ENCODE data around the gene ATP6V1D. TPM values are rescaled to one million over a fixed set of nuclear protein-coding genes. Genes with fewer than 3 reads are reported as not detected.
A peak's percentile ranks its signal among the peaks of the same experiment; 100 is the strongest.

The ATP6V1D gene
- total RNA-seq, 1 donor from 2014 or later, result 67.8 TPM

DNA sequence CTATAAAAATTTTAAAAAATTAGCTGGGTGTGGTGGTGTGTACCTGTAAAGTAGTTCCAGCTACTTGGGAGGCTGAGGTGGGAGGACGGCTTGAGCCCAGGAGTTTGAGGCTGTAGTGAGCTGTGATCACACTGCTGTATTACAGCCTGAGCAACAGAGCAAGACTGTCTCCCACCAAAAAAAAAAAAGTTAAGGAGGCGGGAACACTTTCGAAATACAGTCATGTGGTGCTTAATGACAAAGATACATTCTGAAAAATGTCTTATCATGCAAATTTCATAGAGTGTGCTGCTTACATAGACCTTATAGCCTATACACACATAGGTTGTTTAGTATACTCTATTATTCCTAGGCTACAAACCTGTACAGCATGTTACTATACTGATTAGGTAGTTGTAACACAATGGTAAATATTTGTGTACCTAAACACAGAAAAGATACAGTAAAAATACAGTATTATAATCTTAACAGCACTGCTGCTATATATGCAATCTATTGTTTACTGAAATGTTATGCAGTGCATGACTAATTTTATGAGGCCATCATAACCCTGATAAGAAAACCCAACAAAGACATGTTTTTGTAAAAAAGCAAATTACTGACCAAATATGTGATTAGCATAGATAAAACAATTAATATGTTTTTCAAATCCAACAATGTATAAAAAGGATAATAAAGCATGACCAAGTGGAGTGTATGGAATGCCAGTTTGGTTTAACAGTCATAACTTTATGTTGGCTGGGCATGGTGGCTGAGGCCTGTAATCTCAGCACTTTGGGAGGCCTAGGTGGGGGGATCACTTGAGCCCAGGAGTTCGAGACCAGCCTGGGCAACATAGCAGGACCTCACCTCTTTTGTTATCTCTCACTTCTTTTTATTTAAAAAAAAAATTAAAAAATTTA is 11.9 kb upstream of the ATP6V1D start:
- TF ChIP-seq, protein P1, sequence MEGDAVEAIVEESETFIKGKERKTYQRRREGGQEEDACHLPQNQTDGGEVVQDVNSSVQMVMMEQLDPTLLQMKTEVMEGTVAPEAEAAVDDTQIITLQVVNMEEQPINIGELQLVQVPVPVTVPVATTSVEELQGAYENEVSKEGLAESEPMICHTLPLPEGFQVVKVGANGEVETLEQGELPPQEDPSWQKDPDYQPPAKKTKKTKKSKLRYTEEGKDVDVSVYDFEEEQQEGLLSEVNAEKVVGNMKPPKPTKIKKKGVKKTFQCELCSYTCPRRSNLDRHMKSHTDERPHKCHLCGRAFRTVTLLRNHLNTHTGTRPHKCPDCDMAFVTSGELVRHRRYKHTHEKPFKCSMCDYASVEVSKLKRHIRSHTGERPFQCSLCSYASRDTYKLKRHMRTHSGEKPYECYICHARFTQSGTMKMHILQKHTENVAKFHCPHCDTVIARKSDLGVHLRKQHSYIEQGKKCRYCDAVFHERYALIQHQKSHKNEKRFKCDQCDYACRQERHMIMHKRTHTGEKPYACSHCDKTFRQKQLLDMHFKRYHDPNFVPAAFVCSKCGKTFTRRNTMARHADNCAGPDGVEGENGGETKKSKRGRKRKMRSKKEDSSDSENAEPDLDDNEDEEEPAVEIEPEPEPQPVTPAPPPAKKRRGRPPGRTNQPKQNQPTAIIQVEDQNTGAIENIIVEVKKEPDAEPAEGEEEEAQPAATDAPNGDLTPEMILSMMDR (IDR thresholded peaks at IDR 0.05), result no peak
- DNase-seq (ENCODE audit: extremely low spot score, unreplicated experiment), result no peak
- Mint-ChIP-seq H3K4me1 (ENCODE audit: unreplicated experiment) (no peaks in the 10 kb centered on the region), H3K27ac (ENCODE audit: unreplicated experiment) (peak overlapping the region; percentile 54), H3K27me3 (ENCODE audit: unreplicated experiment) (no peaks in the 10 kb centered on the region), H3K4me3 (ENCODE audit: unreplicated experiment) (no peak overlapping the region), H3K36me3 (ENCODE audit: unreplicated experiment) (peaks cover 49% of the 10 kb centered on the region), H3K9me3 (ENCODE audit: unreplicated experiment) (no peaks in the 10 kb centered on the region)

DNA sequence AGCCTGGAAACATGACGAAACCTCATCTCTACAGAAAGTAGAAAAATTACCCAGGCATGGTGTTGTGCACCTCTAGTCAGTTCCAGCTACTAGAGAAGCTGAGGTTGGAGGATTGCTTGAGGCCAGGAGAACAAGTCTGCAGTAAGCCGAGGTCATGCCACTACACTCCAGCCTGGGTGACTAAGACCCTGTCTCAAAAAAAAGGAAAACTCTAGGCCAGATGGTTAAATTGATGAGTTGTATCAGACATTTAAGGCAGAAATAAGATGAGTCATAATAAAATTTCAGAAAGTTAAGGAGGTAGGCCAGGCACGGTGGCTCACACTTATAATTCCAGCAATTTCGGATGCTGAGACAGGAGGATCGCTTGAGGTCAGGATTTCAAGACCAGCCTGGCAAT is 11.2 kb upstream of the ATP6V1D start:
- TF ChIP-seq, protein P1 (IDR thresholded peaks at IDR 0.05), result no peak

DNA sequence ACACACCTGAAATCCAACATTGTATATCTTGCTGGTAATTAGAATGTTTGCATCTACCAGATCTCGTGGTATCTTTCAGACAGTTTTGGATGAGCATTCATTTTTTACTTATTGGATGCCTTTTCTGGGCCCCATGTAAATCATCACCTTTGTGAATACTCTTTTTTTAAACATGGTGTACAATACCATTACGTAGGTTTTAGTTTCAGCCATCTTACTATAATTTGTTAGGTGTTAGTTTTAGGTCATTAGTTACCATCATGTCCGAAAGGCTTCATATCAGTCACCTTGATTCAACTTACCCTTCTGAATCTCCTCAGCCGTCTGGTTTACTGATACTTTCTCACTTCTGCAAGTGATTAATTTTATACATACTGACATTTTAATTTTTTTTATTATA is 5.9 kb upstream of the ATP6V1D start:
- peaks cover 39% of the 10 kb centered on the region for H3K36me3 Mint-ChIP-seq (ENCODE audit: unreplicated experiment)
- H3K27me3 Mint-ChIP-seq (ENCODE audit: unreplicated experiment), result no peaks in the 10 kb centered on the region
- H3K27ac Mint-ChIP-seq (ENCODE audit: unreplicated experiment), result no peak overlapping the region
- no peaks in the 10 kb centered on the region for H3K9me3 Mint-ChIP-seq (ENCODE audit: unreplicated experiment)
- H3K4me1 Mint-ChIP-seq (ENCODE audit: unreplicated experiment), result peaks cover 10% of the 10 kb centered on the region
- TF ChIP-seq, protein P1 (IDR thresholded peaks at IDR 0.05), result no peak
- no peak for DNase-seq (ENCODE audit: extremely low spot score, unreplicated experiment)
- H3K4me3 Mint-ChIP-seq (ENCODE audit: unreplicated experiment), result no peak overlapping the region

More for the DNA sequence above, 11.2 kb upstream of the ATP6V1D start:
- Mint-ChIP-seq H3K9me3 (ENCODE audit: unreplicated experiment) (no peaks in the 10 kb centered on the region), H3K4me1 (ENCODE audit: unreplicated experiment) (no peaks in the 10 kb centered on the region), H3K27ac (ENCODE audit: unreplicated experiment) (peak overlapping the region; percentile 54), H3K4me3 (ENCODE audit: unreplicated experiment) (no peak overlapping the region), H3K27me3 (ENCODE audit: unreplicated experiment) (no peaks in the 10 kb centered on the region), H3K36me3 (ENCODE audit: unreplicated experiment) (peaks cover 51% of the 10 kb centered on the region)
- DNase-seq (ENCODE audit: extremely low spot score, unreplicated experiment), result no peak

DNA sequence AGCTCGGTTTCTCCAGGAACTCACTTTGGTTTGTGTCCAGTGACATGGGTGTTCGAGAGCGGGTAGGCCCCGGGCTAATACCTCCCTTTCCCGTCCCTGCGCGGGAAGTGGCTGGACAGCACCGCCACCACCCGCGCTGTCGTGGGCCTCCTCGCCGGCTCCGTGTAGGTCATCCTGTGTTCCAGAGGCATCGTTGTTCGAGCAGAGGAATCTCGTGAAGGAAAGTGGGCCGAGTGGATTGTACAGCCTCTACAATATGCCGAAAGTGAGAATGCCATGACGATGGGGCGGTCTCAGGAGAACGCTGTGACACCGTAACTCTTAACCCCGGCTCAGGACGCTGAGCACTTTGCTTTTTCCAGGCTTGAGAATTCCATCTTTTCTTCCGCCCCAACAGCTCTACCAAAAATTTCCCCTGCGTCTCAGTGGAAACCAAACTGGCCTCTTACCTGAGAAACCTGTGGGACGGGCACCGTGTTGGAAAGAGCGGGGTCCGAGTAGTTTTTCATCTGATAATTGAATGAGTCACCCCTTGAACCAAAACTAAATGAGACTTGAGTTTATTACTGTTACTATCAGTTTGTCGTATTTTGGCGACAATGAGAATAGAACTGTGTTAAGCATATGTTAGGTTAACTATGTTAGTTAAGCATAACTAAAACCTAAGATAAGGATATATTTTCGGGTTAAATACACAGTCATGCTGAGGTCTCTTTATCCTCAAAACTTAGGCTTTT is 1.0 kb upstream of the ATP6V1D start:
- Mint-ChIP-seq H3K27me3 (ENCODE audit: unreplicated experiment) (no peaks in the 10 kb centered on the region), H3K9me3 (ENCODE audit: unreplicated experiment) (no peaks in the 10 kb centered on the region), H3K4me3 (ENCODE audit: unreplicated experiment) (peak overlapping the region; percentile 96), H3K4me1 (ENCODE audit: unreplicated experiment) (peaks cover 39% of the 10 kb centered on the region), H3K36me3 (ENCODE audit: unreplicated experiment) (peaks cover 11% of the 10 kb centered on the region), H3K27ac (ENCODE audit: unreplicated experiment) (peak overlapping the region; percentile 97)
- TF ChIP-seq, protein P1 (IDR thresholded peaks at IDR 0.05), result no peak
- DNase-seq (ENCODE audit: extremely low spot score, unreplicated experiment), result no peak

Measured in osteocyte (in vitro differentiated cells).